PC-3 (cell line): ENCODE results near the gene ADORA1. TPM values are rescaled to one million over a fixed set of nuclear protein-coding genes. Genes with fewer than 3 reads are reported as not detected.

ENCODE experiments used
- ATAC-seq: fragments of 200-7000 bp; cut with Tn5 transposase; 2 replicates; pipeline ENCODE4 v1.9.1; 2020; ENCODE audit warnings: mild to moderate bottlenecking, moderate library complexity
- BruUV-seq: library from RNA; stranded (reverse); fragments of 400-500 nt; replicated peaks from 2 replicates; lab custom pipeline; 2021; lab: Mats Ljungman, UMichigan
- CTCF ChIA-PET: fragments of 300-600 bp; sonication (Branson Sonifier 250); formaldehyde crosslinking; loops from one replicate; lab custom pipeline; 2022; ENCODE audit warnings: antibody characterized with exemption; lab: Charles Lee
- POLR2A ChIA-PET: fragments of 300-600 bp; sonication (Branson Sonifier 250); formaldehyde crosslinking; loops from one replicate; lab custom pipeline; 2022; ENCODE audit warnings: antibody characterized with exemption; ENCODE audit not compliant: unreplicated experiment; lab: Charles Lee
- DNase-seq: peaks from one replicate; pipeline ENCODE4 v3.0.0-alpha.2; 2015
- H2AFZ ChIP-seq: fragments of 300-600 bp; sonication (generic); 2 replicates; pipeline ENCODE4 v1.6.0; 2016; ENCODE audit warnings: antibody characterized with exemption, low read length
- H3F3A ChIP-seq: fragments of 300-600 bp; sonication (generic); one replicate; pipeline ENCODE4 v1.6.0; 2017; ENCODE audit warnings: antibody characterized with exemption, low read length, control low read depth, mild to moderate bottlenecking; ENCODE audit not compliant: unreplicated experiment
- H3K27ac ChIP-seq: fragments of 300-600 bp; sonication (generic); 2 replicates; pipeline ENCODE4 v1.5.1; 2016; ENCODE audit warnings: mild to moderate bottlenecking, low read length
- H3K27me3 ChIP-seq: fragments of 300-600 bp; sonication (generic); 2 replicates; pipeline ENCODE4 v1.6.1; 2016; ENCODE audit warnings: low read length, mixed read lengths
- H3K36me3 ChIP-seq: fragments of 300-600 bp; sonication (generic); 2 replicates; pipeline ENCODE4 v1.6.1; 2016; ENCODE audit warnings: low read depth, mixed run types, low read length, mixed read lengths
- H3K4me1 ChIP-seq: fragments of 300-600 bp; sonication (generic); 2 replicates; pipeline ENCODE4 v1.5.1; 2016; ENCODE audit warnings: low read length; ENCODE audit not compliant: insufficient read depth
- H3K4me2 ChIP-seq: fragments of 300-600 bp; sonication (generic); 2 replicates; pipeline ENCODE4 v1.6.0; 2016; ENCODE audit warnings: low read length
- H3K4me3 ChIP-seq: fragments of 300-600 bp; sonication (generic); 2 replicates; pipeline ENCODE4 v1.5.1; 2016; ENCODE audit warnings: mild to moderate bottlenecking, low read length, mixed read lengths
- H3K79me2 ChIP-seq: fragments of 300-600 bp; sonication (generic); 2 replicates; pipeline ENCODE4 v1.6.1; 2017; ENCODE audit warnings: low read length, mixed read lengths
- H3K9ac ChIP-seq: fragments of 300-600 bp; sonication (generic); 2 replicates; pipeline ENCODE4 v1.6.0; 2016; ENCODE audit warnings: mild to moderate bottlenecking, low read length
- H3K9me2 ChIP-seq: fragments of 300-600 bp; sonication (generic); replicated peaks from 2 replicates; pipeline ENCODE4 v1.6.1; 2016; ENCODE audit warnings: mixed run types, low read length, mixed read lengths
- H3K9me3 ChIP-seq: fragments of 300-600 bp; sonication (generic); 2 replicates; pipeline ENCODE4 v1.6.1; 2016; ENCODE audit warnings: low read length, mixed read lengths
- H4K20me1 ChIP-seq: fragments of 300-600 bp; sonication (generic); 2 replicates; pipeline ENCODE4 v1.6.1; 2016; ENCODE audit warnings: low read length, mixed read lengths
- EZH2 ChIP-seq: fragments of 300-600 bp; sonication (generic); IDR thresholded peaks from one replicate; pipeline ENCODE4 v1.6.1; 2017; ENCODE audit warnings: antibody characterized with exemption, mild to moderate bottlenecking, low read length; ENCODE audit not compliant: unreplicated experiment
- EZH2phosphoT487 ChIP-seq: fragments of 300-600 bp; sonication (generic); IDR thresholded peaks from 2 replicates; pipeline ENCODE4 v1.6.1; 2018; ENCODE audit warnings: mild to moderate bottlenecking, antibody characterized with exemption, low read length, borderline replicate concordance
- intact Hi-C: fragments of 100-400 bp; cut with micrococcal nuclease; formaldehyde crosslinking; loops from 2 replicates; pipeline ENCODE4 v1.9.0; 2023
- total RNA-seq: library from RNA; depleted of rRNA; stranded (reverse); fragments of >200 nt; gene quantifications from 2 replicates; pipeline ENCODE4 v1.2.3, GENCODE V29; 2014
- TF ChIP-seq, protein P1 (sequence below): fragments of 300-600 bp; sonication (generic); conservative IDR thresholded peaks from 2 replicates; pipeline ENCODE4 v1.5.1; 2017; ENCODE audit warnings: antibody characterized with exemption, low read depth, mild to moderate bottlenecking, low read length

The ADORA1 gene
- total RNA-seq, 1 experiment from 2014 or later, result 1.4 TPM

DNA sequence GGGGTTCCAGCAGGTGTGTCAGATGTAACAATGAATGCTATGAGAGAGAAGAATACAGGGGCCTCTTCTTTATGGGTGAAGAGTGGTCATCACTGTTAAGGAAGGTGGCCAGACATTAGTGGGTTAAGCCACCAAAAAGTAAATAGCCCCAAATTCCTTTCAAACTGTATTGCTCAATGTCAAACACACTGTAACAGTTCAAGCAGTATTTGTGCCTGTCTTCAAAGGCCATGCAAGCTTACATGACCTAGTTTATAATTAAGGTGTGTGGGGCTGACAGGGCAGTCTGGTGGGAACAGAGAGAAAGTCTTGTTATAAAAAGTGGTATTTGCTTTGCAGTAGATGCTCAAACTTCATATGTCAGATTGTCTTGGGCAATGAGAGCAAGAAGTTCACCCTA, 83.5 kb downstream of the ADORA1 start:
- no peak overlapping the region for H3K9ac ChIP-seq
- no peaks in the 10 kb centered on the region for H3K79me2 ChIP-seq
- BruUV-seq, result no TSS peak
- no peak overlapping the region for H3K27ac ChIP-seq
- POLR2A ChIA-PET, result no interaction called here
- no peaks in the 10 kb centered on the region for H4K20me1 ChIP-seq
- no peak overlapping the region for H3K4me2 ChIP-seq
- H3K36me3 ChIP-seq, result no peaks in the 10 kb centered on the region
- no peaks in the 10 kb centered on the region for H3K9me3 ChIP-seq
- TF ChIP-seq, protein P1, sequence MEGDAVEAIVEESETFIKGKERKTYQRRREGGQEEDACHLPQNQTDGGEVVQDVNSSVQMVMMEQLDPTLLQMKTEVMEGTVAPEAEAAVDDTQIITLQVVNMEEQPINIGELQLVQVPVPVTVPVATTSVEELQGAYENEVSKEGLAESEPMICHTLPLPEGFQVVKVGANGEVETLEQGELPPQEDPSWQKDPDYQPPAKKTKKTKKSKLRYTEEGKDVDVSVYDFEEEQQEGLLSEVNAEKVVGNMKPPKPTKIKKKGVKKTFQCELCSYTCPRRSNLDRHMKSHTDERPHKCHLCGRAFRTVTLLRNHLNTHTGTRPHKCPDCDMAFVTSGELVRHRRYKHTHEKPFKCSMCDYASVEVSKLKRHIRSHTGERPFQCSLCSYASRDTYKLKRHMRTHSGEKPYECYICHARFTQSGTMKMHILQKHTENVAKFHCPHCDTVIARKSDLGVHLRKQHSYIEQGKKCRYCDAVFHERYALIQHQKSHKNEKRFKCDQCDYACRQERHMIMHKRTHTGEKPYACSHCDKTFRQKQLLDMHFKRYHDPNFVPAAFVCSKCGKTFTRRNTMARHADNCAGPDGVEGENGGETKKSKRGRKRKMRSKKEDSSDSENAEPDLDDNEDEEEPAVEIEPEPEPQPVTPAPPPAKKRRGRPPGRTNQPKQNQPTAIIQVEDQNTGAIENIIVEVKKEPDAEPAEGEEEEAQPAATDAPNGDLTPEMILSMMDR, result no peak
- no peak for TF ChIP-seq EZH2
- no peak for TF ChIP-seq EZH2phosphoT487
- intact Hi-C loops, result no loop called here
- no peak for ATAC-seq
- H3K27me3 ChIP-seq, result peaks cover 23% of the 10 kb centered on the region; the same call in 1 of the 2 replicates
- CTCF ChIA-PET, result interaction anchor here (0.6 kb wide), 1 partner anchor 85 kb away, joined by 3 read pairs; no protein-coding TSS in a partner anchor
- no peaks in the 10 kb centered on the region for H3F3A ChIP-seq
- H3K4me3 ChIP-seq, result no peak overlapping the region
- no peaks in the 10 kb centered on the region for H3K4me1 ChIP-seq
- DNase-seq, result no peak
- H2AFZ ChIP-seq, result no peak overlapping the region
- H3K9me2 ChIP-seq, result no peaks in the 10 kb centered on the region

DNA sequence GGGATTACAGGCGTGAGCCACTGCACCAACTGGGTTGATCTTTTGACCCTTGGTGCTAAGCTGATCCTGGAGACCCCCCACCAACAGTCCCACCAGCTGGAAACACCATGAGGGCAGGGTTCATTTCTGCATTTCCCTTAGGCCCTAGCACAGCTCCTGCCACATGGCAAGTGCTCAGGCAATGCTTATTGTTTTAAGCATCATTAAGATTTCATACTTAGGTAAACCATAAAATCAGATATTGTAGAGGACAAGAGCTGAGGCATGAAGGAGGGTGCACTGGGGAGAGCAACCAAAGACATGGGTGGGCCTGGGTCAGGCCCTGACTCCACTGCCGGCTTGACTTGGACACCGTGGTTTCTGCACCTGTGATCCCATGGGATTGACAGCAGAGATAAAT, 84.3 kb downstream of the ADORA1 start:
- TF ChIP-seq, protein P1, result no peak
- TF ChIP-seq EZH2 (no peak), EZH2phosphoT487 (no peak)
- Histone ChIP-seq H3K9me2 (no peaks in the 10 kb centered on the region), H3K27me3 (peaks cover 23% of the 10 kb centered on the region; the same call in 1 of the 2 replicates), H4K20me1 (no peaks in the 10 kb centered on the region), H3F3A (no peaks in the 10 kb centered on the region), H3K9ac (no peak overlapping the region), H3K27ac (no peak overlapping the region), H3K9me3 (no peaks in the 10 kb centered on the region), H3K4me3 (no peak overlapping the region), H2AFZ (no peak overlapping the region), H3K36me3 (no peaks in the 10 kb centered on the region), H3K4me2 (no peak overlapping the region), H3K79me2 (no peaks in the 10 kb centered on the region), H3K4me1 (no peaks in the 10 kb centered on the region)
- ChIA-PET CTCF (interaction anchor here (0.6 kb wide), 1 partner anchor 86 kb away, joined by 3 read pairs; no protein-coding TSS in a partner anchor), POLR2A (no interaction called here)
- no TSS peak for BruUV-seq
- intact Hi-C loops, result no loop called here
- no peak for DNase-seq
- no peak for ATAC-seq

DNA sequence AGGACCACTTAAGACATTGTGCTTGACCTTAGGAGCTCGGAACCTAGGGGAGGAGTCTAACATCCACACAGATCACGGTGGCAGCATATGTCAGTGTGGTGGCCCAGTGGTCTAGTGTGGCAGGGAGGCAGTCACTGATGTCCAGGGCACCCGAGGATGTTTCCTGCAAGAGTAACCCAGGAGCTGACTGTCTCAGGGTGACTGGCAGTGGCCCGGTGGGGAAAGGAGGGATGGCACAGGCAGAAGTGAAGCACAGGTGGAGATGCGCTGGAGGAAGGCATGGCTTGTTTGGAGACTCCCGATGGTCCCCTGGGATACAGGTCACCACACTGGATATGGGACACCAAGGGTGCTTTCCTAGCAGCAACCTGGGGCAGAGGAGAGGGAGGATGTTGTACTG, 85.6 kb downstream of the ADORA1 start:
- DNase-seq, result no peak
- Histone ChIP-seq H3K9ac (no peak overlapping the region), H3K4me3 (no peak overlapping the region), H3K9me2 (no peaks in the 10 kb centered on the region), H3K4me1 (no peaks in the 10 kb centered on the region), H3K79me2 (no peaks in the 10 kb centered on the region), H3F3A (no peaks in the 10 kb centered on the region), H4K20me1 (no peaks in the 10 kb centered on the region), H3K27ac (no peak overlapping the region), H3K36me3 (no peaks in the 10 kb centered on the region), H2AFZ (no peak overlapping the region), H3K9me3 (no peaks in the 10 kb centered on the region), H3K4me2 (no peak overlapping the region), H3K27me3 (peaks cover 24% of the 10 kb centered on the region)
- POLR2A ChIA-PET, result no interaction called here
- ATAC-seq, result no peak
- intact Hi-C loops, result no loop called here
- TF ChIP-seq EZH2 (no peak), EZH2phosphoT487 (no peak)
- TF ChIP-seq, protein P1, result no peak
- CTCF ChIA-PET, result interaction anchor here (0.6 kb wide), 1 partner anchor 44 kb away, joined by 4 read pairs; no protein-coding TSS in a partner anchor
- BruUV-seq, result no TSS peak
